Progenitor cell of endocrine pancreas (in vitro differentiated cells): ENCODE measurements around the gene CYB561A3. TPM values are rescaled to one million over a fixed set of nuclear protein-coding genes. Genes with fewer than 3 reads are reported as not detected.

Experiments used
- DNase-seq: peaks from one replicate; pipeline ENCODE4 v3.0.0; 2021; ENCODE audit warnings: low spot score; ENCODE audit not compliant: unreplicated experiment
- H3K27ac Mint-ChIP-seq: 2 replicates; pipeline ENCODE4 v1.8.0; 2021; ENCODE audit warnings: mild to moderate bottlenecking, moderate library complexity, mixed read lengths
- H3K27me3 Mint-ChIP-seq: 2 replicates; pipeline ENCODE4 v1.8.0; 2021; ENCODE audit warnings: mixed read lengths
- H3K36me3 Mint-ChIP-seq: 2 replicates; pipeline ENCODE4 v1.8.0; 2022; ENCODE audit warnings: mixed read lengths; ENCODE audit not compliant: insufficient read depth
- H3K4me1 Mint-ChIP-seq: 2 replicates; pipeline ENCODE4 v1.8.0; 2021; ENCODE audit warnings: low read depth, mixed read lengths
- H3K4me3 Mint-ChIP-seq: 2 replicates; pipeline ENCODE4 v1.8.0; 2021; ENCODE audit warnings: low read depth, mild to moderate bottlenecking, moderate library complexity, mixed read lengths
- H3K9me3 Mint-ChIP-seq: 2 replicates; pipeline ENCODE4 v1.8.0; 2021; ENCODE audit warnings: low read depth, mixed read lengths
- long read RNA-seq: library from polyadenylated mRNA; unstranded; transcript quantifications from one replicate; pipeline ENCODE4 v2.0.0, GENCODE V29; 2020
- total RNA-seq: library from RNA; stranded (reverse); gene quantifications from 2 replicates; pipeline ENCODE4 v1.2.1, GENCODE V29; 2021
- TF ChIP-seq, protein P1 (sequence below): fragments of 200-600 bp; sonication (generic); IDR thresholded peaks from one replicate; pipeline ENCODE4 v1.5.0; 2021; ENCODE audit warnings: antibody characterized with exemption, mild to moderate bottlenecking; ENCODE audit not compliant: unreplicated experiment

The CYB561A3 gene, protein sequence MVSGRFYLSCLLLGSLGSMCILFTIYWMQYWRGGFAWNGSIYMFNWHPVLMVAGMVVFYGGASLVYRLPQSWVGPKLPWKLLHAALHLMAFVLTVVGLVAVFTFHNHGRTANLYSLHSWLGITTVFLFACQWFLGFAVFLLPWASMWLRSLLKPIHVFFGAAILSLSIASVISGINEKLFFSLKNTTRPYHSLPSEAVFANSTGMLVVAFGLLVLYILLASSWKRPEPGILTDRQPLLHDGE
- 44.3 and 45.3 TPM in 2 replicates for total RNA-seq
- long read RNA-seq, transcript CYB561A3-201 (7 exons, 3,061 nt) = minor isoform, 6 of 71 reads
- long read RNA-seq, transcript CYB561A3-203 (7 exons, 1,803 nt) = major isoform, 45 of 71 reads
- long read RNA-seq, partial matches to known transcripts = 0 of 71 reads
- long read RNA-seq, other reads (novel, unspliced or antisense) = 20 of 71 reads

DNA sequence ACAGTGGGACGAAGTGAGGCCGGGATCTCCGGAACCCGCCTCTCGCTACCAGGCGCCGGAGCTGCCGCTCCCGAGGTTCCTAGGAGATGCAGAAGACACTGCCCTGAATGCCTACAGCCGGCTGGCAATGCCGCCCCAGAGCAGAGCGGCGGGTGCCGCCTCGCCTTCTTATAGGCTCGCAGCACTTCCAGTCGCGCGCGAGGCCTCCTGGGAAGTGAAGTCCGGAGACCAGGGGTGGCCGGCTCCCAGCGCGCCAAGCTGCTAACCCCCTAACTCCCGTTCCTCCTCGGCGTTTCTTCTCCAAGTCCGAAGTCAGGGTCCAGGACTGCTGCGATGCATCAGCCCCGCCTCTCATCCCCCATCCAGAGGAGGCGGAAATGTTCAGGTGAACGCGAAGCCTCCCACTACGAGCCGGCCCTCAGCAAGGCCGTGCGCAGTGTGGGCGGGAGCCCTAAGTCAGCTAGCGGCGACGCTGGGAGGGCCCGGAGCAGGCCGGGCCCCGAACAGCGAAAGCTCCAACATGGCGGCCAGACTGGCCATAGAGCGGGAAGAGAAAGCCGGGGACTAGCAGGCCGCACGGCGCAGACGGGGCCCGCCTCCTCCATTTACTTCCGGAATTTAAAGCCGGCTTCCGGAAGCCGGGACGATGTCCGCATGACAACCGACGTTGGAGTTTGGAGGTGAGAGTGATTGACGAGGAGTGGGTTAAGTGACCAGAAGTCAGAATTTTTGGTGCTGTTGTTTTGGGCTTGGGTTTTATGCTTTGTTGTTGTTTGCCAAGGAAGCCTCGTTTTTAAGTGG, at the start of gene CYB561A3, which contains the start of gene TMEM138:
Gene CYB561A3, minus strand, starts transcription at position 142 of the 801 bp plus-strand sequence. CDS start 5,169 bp downstream, outside the sequence.
Gene TMEM138, plus strand, starts transcription at position 634 of the 801 bp plus-strand sequence. CDS start 2,017 bp downstream, outside the sequence.
- H3K9me3 Mint-ChIP-seq = no peaks in the 10 kb centered on the region
- no peaks in the 10 kb centered on the region for H3K27me3 Mint-ChIP-seq
- peaks cover 3% of the 10 kb centered on the region for H3K36me3 Mint-ChIP-seq
- H3K27ac Mint-ChIP-seq = peak within 1 kb of the TSS; percentile 99
- peak; percentile 71 for DNase-seq
- TF ChIP-seq, protein P1, sequence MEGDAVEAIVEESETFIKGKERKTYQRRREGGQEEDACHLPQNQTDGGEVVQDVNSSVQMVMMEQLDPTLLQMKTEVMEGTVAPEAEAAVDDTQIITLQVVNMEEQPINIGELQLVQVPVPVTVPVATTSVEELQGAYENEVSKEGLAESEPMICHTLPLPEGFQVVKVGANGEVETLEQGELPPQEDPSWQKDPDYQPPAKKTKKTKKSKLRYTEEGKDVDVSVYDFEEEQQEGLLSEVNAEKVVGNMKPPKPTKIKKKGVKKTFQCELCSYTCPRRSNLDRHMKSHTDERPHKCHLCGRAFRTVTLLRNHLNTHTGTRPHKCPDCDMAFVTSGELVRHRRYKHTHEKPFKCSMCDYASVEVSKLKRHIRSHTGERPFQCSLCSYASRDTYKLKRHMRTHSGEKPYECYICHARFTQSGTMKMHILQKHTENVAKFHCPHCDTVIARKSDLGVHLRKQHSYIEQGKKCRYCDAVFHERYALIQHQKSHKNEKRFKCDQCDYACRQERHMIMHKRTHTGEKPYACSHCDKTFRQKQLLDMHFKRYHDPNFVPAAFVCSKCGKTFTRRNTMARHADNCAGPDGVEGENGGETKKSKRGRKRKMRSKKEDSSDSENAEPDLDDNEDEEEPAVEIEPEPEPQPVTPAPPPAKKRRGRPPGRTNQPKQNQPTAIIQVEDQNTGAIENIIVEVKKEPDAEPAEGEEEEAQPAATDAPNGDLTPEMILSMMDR = no peak
- H3K4me3 Mint-ChIP-seq = peak within 1 kb of the TSS; percentile 100
- peaks cover 22% of the 10 kb centered on the region for H3K4me1 Mint-ChIP-seq

DNA sequence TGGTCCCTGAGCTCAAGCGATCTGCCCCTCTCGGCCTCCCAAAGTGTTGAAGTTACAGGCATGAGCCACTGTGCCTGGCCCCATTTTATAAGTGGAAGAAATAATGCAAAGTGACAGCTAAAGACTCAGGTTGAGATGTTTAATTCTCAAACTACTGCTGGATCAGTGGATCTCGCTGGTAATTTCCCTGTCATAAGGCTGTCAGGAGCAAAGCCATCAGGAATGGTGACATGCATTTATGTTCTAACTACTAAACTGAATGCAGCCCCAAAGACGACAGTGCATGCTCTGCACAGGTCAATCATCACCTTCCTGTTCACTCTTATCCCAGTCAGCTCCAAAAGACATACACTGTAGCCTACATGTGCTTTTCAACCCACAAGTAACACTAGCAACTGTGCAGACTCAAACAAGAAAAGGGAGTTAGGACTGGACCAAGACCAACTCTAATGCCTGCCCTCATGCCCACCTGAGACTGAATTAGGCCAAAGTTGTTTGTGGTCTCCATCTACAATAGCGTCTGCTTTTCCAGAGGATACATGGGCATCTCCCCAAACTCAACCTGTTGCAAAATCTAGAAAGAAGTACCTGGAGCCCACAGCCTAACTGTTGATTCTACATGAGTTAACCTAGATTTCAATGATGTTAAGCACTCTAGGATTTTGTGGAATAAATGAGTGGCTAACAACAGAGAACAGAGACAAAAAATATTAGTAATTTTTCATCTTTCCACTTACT, 45.5 kb upstream of the CYB561A3 start:
- H3K9me3 Mint-ChIP-seq = no peaks in the 10 kb centered on the region
- no peak overlapping the region for H3K4me3 Mint-ChIP-seq
- DNase-seq = no peak
- H3K27ac Mint-ChIP-seq = peak overlapping the region; percentile 29
- TF ChIP-seq, protein P1 = no peak
- no peaks in the 10 kb centered on the region for H3K4me1 Mint-ChIP-seq
- H3K36me3 Mint-ChIP-seq = peaks cover 25% of the 10 kb centered on the region
- no peaks in the 10 kb centered on the region for H3K27me3 Mint-ChIP-seq

DNA sequence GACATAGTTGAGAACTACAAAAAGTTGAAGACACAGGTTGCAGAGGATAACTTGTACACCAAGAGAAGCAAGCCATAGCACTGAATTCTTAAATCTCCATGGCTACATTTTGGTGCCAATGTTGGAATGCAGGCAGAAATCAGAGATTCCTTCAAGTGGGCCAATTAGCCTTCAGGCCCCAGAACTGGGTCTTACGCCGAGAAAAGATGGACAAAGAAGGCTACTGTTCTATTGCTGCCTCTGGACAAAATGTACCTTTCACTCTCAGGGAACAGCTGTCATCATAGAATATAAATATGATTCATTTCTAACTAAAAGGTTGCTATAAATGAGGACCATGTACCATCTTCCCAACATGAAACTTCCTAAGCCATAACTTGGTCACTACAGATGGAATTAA, 44.4 kb upstream of the CYB561A3 start:
- Mint-ChIP-seq H3K27me3 (no peaks in the 10 kb centered on the region), H3K36me3 (peaks cover 20% of the 10 kb centered on the region), H3K4me3 (no peak overlapping the region)

DNA sequence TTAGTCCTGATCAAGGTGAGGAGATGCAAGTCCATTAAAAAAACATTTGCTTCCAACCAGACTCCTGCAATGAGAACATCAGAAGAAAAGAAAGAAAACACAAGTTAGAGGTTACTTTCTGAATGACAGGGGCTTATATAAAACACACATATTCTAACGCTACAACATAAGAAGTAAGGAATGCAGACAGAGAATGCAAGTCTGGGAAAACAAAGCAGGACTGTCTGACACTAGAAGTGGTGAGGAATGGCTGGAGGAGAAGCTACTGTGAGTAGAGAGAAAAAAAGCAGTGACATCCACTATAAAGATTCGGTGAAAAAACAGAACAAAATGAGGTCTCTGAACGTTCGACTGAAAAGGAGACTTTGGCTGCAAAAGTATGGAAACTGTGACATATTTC, 43.0 kb upstream of the CYB561A3 start:
- no peak overlapping the region for H3K4me3 Mint-ChIP-seq
- H3K27me3 Mint-ChIP-seq = no peaks in the 10 kb centered on the region
- DNase-seq = no peak
- no peaks in the 10 kb centered on the region for H3K4me1 Mint-ChIP-seq
- H3K9me3 Mint-ChIP-seq = no peaks in the 10 kb centered on the region
- peaks cover 17% of the 10 kb centered on the region for H3K36me3 Mint-ChIP-seq
- TF ChIP-seq, protein P1 = no peak
- no peak overlapping the region for H3K27ac Mint-ChIP-seq

More for the DNA sequence above, 44.4 kb upstream of the CYB561A3 start:
- Mint-ChIP-seq H3K4me1 (no peaks in the 10 kb centered on the region), H3K27ac (no peak overlapping the region), H3K9me3 (no peaks in the 10 kb centered on the region)
- DNase-seq = no peak
- TF ChIP-seq, protein P1 = no peak

DNA sequence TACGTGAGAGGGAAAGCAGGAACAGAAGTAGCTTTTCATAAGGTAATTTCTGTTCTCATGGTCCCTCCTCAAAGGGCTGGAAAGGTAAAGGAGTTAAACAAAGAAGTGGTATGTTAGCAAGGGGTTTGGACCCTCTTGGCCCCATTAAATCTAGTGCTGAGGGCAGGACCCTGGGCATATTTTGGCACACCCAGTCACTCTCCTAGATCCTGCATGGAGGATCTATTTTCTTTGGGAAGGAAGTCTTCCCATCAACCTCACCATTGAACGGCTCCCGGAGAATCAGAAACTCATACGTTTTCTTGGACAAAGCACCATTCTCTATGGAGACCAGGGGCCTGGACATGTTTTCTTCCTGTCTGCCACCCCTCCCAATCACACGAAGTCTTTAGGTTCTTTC, 42.4 kb upstream of the CYB561A3 start:
- Mint-ChIP-seq H3K4me1 (no peaks in the 10 kb centered on the region), H3K36me3 (peaks cover 17% of the 10 kb centered on the region), H3K27ac (no peak overlapping the region), H3K9me3 (no peaks in the 10 kb centered on the region), H3K4me3 (no peak overlapping the region), H3K27me3 (no peaks in the 10 kb centered on the region)
- no peak for DNase-seq
- TF ChIP-seq, protein P1 = no peak
